A549 treated with Mapracorat at 1 μM for 4 hours (cell line): Measurements from ENCODE around the gene TRIM47. TPM values are rescaled to one million over a fixed set of nuclear protein-coding genes. Genes with fewer than 3 reads are reported as not detected.

ENCODE experiments used
- total RNA-seq: library from RNA; stranded (reverse); fragments of 200-300 nt; extraction: Qiagen RNA extraction; gene quantifications from 5 replicates; pipeline ENCODE4 v1.2.3, GENCODE V29; 2022

The TRIM47 gene
- total RNA-seq: 137 to 190 TPM (median 173 TPM) in 5 replicates

GRCh38 chr17:75878174-75878998 lies at the start of gene TRIM47:
TSS of gene TRIM47 (minus strand) at chr17:75878581. CDS start at chr17:75878548, 33 bp downstream.

DNA sequence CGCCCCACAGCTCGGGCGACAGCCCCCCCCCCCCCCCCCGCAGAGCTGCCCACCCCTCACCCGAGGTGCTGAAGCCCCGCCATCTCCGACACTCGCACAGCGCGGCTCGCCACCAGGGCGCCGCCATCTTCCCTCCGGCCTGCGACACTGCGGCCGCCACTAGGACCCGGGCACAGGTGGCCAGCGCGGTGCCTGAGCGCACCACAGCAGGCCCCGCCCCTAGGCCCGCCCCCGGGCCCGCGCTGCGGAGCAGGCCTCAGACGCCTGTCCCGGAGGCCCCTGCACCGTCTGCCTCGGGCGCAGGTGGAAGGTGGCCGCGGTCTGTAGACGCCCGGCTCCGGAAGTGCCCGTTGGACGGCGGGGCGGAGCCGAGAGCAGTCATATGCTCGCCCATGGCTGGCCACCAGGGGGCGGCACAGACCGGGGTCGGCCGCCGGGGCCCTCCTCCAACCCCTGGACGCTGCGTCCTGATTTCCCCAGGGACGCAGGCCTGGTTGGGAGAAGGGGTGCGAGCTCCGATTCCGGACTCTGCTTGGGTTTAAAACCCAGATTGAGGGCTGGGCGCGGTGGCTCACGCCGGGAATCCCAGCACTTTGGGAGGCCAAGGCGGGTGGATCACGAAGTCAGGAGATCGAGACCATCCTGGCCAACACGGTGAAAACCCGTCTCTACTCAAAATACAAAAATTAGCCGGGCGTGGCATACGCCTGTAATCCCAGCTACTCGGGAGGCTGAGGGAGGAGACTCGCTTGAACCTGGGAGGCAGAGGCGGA lies 26.6 kb upstream of the TRIM47 start, which contains the start of gene MRPL38:
TSS of gene MRPL38 (minus strand) at position 136 of the 773 bp plus-strand sequence. CDS start at position 127, 9 bp downstream.

DNA sequence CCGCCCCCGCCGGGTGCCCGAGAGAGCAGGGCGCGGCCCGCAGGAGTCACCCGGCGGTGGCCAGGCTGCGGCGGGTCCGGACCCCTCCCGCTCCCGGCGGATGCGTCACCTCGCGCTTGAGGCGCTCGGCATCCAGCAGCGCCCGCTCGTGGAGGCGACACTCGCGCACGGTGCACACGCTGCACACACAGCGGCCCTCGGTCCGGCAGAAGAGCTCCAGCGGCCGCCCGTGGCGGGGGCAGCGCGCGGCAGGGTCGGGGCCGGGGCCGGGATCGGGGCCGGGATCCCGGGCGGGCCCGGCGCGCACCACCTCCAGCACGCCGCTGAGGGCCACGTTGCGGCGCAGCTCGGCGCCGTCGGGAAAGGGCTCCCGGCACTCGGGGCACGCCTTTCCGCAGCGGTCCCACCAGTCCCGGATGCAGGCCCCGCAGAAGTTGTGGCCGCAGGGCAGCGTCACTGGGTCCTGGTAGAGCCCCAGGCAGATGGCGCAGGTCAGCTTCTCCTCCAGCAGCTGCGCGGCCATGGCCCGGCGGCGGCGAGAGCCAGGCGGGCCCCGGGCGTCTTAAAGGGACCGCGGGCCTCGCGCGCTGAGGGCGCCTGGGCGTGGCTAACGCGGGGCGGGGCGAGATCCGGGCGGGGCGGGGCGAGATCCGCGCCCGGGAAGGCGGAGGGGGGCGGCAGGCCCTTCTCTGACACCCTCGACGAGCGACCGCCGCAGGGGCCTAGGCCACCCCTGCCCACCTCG lies 18.2 kb upstream of the TRIM47 start, which contains the start of gene TRIM65:
TSS of gene TRIM65 (minus strand) at position 537 of the 745 bp plus-strand sequence. CDS start at position 523, 14 bp downstream.

GRCh38 chr17:75855310-75856061 lies 22.9 kb downstream of the TRIM47 start, which contains the start of gene WBP2:
TSS of gene WBP2 (minus strand) at chr17:75855335. CDS start at chr17:75855297, 38 bp downstream.

DNA sequence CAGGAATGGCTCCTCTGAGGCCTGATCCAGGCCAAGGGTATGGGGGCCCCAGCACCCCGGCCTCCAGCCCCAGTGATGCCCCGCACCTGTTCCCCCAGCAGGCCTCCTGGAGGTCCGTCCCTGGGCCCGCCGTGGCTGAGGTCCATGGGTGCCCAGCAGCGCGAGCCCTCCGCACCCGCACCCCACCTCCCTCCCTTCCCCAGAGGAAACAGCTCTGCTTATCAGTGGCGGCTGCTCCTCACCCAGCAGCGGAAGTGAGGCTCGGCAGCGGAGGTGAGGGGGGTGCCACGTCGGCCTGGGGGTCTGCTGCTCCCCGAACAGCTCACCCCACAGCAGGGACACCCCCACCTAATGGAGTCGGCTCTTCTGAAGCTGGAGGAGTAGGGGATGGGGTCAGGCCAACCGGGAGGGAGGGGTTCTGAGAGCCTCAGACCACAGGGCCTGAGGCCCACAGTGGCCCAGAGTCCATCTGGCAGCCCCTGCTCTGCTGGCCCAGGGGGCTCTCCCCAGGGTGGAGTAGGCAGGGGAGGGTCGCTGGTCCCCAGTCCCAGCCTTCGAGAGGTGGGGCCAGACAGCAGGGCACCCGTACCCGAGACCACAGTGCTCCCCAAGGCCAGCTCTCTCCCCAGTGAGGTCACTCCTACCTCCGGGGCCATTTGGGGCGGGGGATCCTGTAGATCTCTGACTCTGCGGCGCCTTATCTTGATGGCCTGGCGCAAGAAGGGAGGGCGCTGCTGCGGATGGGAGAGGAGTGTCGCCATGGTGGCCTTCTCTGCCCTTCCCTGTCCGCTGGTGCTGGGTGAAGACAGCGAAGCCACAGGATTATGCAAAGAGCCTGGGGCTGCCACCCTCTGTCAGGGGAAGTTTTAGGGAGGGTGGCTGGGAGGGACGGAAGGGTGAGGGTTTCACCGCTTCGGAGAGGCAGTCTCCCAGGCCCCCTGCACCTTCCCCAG lies 34.5 kb downstream of the TRIM47 start, which contains the start of gene UNC13D:
TSS of gene UNC13D (minus strand) at position 828 of the 953 bp plus-strand sequence. CDS start at position 761, 67 bp downstream.

Other genes with a start within 250 kb of the TRIM47 start
- 0.61 to 1.3 TPM (median 0.83 TPM) in 5 replicates for gene SMIM5, start 245.1 kb downstream of the TRIM47 start, total RNA-seq
- 18.8 to 28.9 TPM (median 27.4 TPM) in 5 replicates for gene RECQL5, start 211.4 kb downstream of the TRIM47 start, total RNA-seq
- 113 to 142 TPM (median 123 TPM) in 5 replicates for gene SAP30BP, start 211.2 kb downstream of the TRIM47 start, total RNA-seq
- 92.0 to 109 TPM (median 95.3 TPM) in 5 replicates for gene ITGB4, start 157.1 kb downstream of the TRIM47 start, total RNA-seq
- gene GALK1, start 113.4 kb downstream of the TRIM47 start, total RNA-seq: 51.5 to 83.8 TPM (median 80.0 TPM) in 5 replicates
- 26.6 to 31.6 TPM (median 30.8 TPM) in 5 replicates for gene UNK, start 93.8 kb downstream of the TRIM47 start, total RNA-seq
- 2.8 to 6.6 TPM (median 6.2 TPM) in 5 replicates for gene UNC13D, start 34.2 kb downstream of the TRIM47 start, total RNA-seq
- gene WBP2, start 23.2 kb downstream of the TRIM47 start, total RNA-seq: 79.2 to 91.0 TPM (median 85.9 TPM) in 5 replicates
- 27.9 to 41.7 TPM (median 38.6 TPM) in 5 replicates for gene TRIM65, start 18.4 kb upstream of the TRIM47 start, total RNA-seq
- gene MRPL38, start 26.3 kb upstream of the TRIM47 start, total RNA-seq: 82.5 to 130 TPM (median 123 TPM) in 5 replicates
- 5.1 to 9.4 TPM (median 8.9 TPM) in 5 replicates for gene FBF1, start 62.5 kb upstream of the TRIM47 start, total RNA-seq
- 13.5 to 18.4 TPM (median 16.6 TPM) in 5 replicates for gene ACOX1, start 100.6 kb upstream of the TRIM47 start, total RNA-seq
- 20.6 to 26.5 TPM (median 25.5 TPM) in 5 replicates for gene TEN1, start 100.7 kb upstream of the TRIM47 start, total RNA-seq
- gene CDK3, start 122.3 kb upstream of the TRIM47 start, total RNA-seq: 4.2 to 6.2 TPM (median 4.7 TPM) in 5 replicates
- 15.7 to 21.0 TPM (median 16.7 TPM) in 5 replicates for gene EVPL, start 148.7 kb upstream of the TRIM47 start, total RNA-seq
- 76.1 to 80.1 TPM (median 78.6 TPM) in 5 replicates for gene SRP68, start 193.9 kb upstream of the TRIM47 start, total RNA-seq
- gene GALR2, start 196.2 kb upstream of the TRIM47 start, total RNA-seq: 0.54 to 2.1 TPM (median 1.8 TPM) in 5 replicates
- gene ZACN, start 200.6 kb upstream of the TRIM47 start, total RNA-seq: 0.10 to 0.36 TPM (median 0.22 TPM) in 5 replicates
- 53.7 to 67.5 TPM (median 64.7 TPM) in 5 replicates for gene EXOC7, start 225.2 kb upstream of the TRIM47 start, total RNA-seq